Hematopoietic multipotent progenitor cell treated with erythropoietin and hydrocortisone succinate and interleukin-3 and kit ligand, for 17 days (in vitro differentiated cells): ENCODE results near the gene IL22RA2.

Source experiments
- DNase-seq: peaks from one replicate; pipeline ENCODE4 v3.0.0-alpha.2; 2015; ENCODE audit warnings: low spot score

IL22RA2 gene

DNA sequence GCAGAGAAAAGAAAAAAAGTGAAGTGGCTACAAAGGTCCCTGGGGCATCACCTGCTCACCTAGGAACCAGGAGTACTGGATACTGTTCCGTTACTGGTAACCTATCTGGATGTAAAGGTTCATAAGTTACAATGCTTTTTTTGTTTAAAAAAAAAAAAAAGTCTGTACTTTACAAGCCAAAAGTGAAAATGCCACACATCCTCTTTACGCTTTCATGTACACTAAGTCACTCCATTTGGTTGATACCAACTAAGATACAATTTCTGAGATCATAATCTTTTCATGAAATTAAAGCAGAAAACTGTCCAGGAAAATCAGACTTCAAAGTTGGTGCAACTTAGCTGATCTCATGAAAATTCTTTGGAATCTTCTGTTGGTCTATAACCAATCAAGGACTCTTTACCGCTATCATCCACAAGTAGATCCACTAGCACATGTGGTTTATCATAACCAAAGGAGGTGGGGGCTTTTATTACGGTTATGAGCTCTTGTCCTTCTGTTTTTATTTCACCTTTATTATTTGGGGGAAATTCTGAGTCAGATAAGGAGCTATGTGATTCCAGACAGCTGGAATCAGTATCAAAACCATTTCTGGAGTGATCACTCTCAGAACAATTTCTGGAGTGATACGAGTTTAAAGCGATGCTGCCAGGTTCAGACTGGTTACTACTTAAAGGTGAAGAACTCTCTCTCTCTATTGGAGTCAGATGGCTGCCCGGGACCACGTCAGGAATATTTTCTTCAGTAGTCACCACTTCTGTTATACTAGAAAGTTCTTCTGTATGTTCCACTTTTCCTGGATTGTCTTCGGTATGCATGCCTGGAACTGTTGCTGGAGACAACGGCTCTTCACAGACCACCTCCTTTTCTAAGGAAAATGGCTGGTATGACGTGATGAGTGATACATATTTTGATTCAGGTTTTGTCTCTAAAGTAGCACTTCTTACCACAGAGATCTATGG is 24.5 kb upstream of the IL22RA2 start:
- DNase-seq: no peak

DNA sequence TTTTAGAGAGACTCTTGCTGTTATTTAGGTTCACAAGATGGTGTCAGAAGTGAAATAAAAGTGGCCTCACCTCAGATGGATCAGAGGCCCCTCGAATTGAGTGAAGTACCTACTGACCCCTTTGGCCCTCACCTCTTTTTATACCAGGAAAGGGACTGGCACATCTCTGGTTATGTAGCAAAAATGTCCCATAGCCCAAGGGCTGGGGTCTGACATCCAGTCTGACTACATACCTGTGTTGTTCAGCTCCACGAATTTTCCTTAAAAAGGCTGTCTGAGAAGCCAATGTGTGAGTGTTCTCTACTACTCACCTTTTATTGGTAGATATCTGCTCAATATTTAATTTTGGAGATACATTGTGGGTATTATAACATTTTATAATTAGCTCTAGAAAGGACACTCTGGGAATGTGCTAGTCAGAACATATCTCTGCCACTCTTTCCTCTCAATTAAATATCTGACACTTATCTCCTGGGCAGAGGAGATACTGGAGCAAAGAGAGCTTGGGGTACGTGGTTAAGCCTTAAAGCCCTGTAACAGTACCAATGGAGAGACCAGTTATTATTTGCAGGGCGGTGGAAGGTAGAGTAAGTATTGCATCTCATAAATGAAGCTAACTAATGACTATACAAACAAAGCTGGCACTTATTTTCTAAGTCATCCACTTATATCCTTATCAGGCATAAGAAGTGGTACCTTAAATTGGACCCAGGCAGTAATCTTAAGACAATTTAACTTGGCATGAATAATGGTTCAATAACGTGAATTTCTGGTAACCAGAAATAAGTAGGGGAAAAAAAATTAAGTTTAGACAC is 20.0 kb upstream of the IL22RA2 start:
- DNase-seq: no peak

DNA sequence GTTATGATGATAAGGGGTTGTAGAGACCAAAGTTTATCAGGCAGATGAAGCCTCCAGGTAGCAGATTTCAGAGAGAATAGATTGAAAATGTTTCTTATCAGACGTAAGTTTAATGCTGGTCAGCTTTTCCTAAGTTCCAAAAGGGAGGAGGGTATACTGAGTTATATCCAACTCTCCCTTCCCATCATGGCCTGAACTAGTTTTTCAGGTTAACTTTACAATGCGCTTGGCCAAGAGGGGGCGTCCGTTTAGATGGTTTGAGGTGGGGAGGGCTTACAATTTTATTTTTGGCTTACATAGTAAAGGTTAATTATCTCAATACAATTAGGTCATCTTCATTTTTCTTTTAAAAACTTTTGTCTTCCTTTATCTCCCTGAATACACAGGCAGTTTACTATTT is 19.4 kb upstream of the IL22RA2 start:
- DNase-seq: no peak

GRCh38 chr6:137191670-137192069 is 18.2 kb upstream of the IL22RA2 start:
- no peak for DNase-seq

DNA sequence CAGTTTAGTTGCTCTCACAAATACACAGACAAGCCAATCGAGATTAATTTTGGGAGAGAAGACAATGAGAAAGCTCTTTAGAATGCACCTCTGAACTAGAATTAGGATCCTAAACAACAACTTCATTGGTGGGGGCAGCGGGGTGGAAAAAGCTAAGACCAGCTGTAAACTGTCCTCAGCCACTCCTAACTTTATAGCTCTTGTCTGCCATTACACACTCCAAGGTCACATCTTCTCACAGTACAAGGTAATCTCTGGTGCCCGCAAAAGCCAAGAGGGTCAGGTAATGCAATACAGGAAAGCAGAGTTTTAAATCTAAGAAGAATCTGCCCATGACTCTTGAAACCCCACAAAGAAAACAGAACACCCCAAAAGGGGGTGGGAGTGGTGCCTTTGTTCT is 17.8 kb upstream of the IL22RA2 start:
- DNase-seq: no peak

- DNase-seq: no peak
These were observed 17.2 kb upstream of the IL22RA2 start for GRCh38 chr6:137190583-137191094.

GRCh38 chr6:137188855-137189254 is 15.4 kb upstream of the IL22RA2 start:
- no peak for DNase-seq

DNA sequence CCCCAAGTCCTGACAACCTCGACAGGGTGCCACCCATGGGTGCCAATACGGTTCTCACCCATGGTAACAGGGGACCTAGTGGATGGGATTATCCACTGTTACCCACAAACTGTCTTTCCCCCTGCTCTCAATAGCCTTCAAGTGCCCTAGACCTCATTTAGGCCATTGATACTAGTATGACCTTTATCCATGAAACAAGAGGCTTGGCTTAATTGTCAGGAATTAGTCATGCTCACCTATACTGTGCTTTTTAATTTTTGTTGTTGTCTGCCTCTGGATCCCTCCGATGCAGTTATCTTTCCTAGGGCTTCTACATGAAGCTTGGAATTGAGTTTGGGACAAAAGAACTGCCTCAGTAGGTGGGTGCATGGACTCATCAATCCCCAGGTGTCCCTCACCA is 11.8 kb upstream of the IL22RA2 start:
- no peak for DNase-seq

DNA sequence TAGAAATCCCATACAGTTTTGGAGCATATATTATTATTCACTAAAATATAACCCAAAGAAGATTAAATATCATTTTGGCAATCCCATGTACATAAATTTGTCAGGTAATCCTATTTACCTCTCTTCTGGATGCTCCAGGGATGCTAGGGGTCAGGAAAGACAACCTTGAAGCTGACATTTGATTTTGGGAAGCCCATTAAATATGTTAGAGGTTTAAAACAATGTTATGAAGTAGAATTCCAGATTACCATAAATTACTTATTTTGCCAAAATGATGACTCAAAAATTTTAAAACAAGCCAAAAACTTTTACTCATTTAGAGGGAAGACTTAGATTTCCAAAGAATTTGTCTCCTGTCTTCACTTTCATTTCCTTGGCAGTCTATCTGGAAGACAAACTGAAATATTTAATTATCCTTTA is 9.2 kb upstream of the IL22RA2 start:
- no peak for DNase-seq

GRCh38 chr6:137181891-137182653 is 8.6 kb upstream of the IL22RA2 start:
- DNase-seq: no peak

DNA sequence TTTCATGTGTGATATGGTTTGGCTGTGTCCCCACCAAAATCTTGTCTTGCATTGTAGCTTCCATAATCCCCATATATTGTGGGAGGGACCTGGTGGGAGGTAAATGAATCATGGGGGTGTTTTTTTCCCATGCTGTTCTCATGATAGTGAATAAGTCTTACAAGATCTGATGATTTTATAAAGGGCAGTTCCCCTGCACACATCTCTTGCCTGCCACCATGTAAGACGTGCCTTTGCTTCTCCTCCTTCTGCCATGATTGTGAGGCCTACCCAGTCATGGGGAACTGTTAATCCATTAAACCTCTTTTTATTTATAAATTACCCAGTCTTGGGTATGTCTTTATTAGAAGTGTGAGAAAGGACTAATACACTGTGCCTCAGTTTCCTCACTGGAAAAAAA is 4.2 kb upstream of the IL22RA2 start:
- DNase-seq: no peak

DNA sequence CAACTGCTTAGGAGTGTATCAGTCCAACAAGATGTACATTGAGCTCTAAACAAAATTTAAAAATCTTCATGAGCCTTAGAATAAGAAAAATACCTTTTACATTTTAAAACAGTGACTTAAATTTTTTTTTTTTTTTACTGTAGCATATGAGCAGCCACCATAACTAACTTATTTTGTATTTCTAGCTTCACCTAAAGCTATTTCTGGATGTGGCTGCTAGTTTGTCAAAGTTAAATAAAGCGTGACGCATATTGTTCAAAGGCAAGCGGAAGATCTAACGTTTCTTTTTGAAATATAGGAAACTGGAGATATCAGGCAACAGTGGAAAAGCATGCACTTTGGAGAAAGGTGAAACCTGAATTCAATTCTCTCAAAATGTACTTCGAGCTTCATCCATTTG is 3.3 kb upstream of the IL22RA2 start:
- DNase-seq: no peak

- DNase-seq: no peak
These were observed 2.4 kb upstream of the IL22RA2 start for GRCh38 chr6:137175868-137176245.

- no peak for DNase-seq
These were observed 1.9 kb upstream of the IL22RA2 start for GRCh38 chr6:137175157-137175867.

GRCh38 chr6:137172734-137173431 is 561 bp downstream of the IL22RA2 start:
- no peak for DNase-seq

- DNase-seq: no peak
These were observed 1.4 kb downstream of the IL22RA2 start for GRCh38 chr6:137171824-137172733.

DNA sequence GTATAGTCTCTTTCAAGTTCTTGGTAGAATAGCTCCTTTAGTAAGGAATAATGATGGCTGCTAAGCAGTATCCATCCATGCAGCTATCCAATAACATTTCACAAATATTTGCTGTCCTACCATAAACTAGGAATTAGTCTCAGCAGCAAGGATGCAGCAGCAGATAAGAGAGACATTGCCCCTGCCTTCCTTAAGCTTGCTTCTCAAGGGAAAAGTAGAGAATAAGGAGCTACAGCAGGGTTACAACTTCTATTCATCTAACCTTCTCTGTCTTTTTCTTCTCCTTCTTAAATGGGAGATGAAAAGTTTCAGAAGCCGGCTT is 2.4 kb downstream of the IL22RA2 start:
- no peak for DNase-seq

- DNase-seq: no peak
These were observed 3.0 kb downstream of the IL22RA2 start for GRCh38 chr6:137170266-137171052.
